DND-41 (cell line): ENCODE data around the gene SYNE1.
"Not testable (repeated sequence)": the region's sequence is repeated elsewhere in the genome, so short reads cannot be mapped to it uniquely, and the experiment has no call there.

ENCODE experiments used
- ATAC-seq: fragments of 200-7000 bp; cut with Tn5 transposase; 3 replicates; pipeline ENCODE4 v1.9.1; 2021; ENCODE audit warnings: low read depth; ENCODE audit not compliant: insufficient read depth
- DNase-seq: peaks from one replicate; pipeline ENCODE4 v3.0.0-alpha.2; 2020
- H2AFZ ChIP-seq: 2 replicates; pipeline ENCODE4 v1.6.0; 2012; ENCODE audit warnings: low read depth, low read length
- H3K27ac ChIP-seq: 2 replicates; pipeline ENCODE4 v1.5.1; 2012; ENCODE audit warnings: low read length, inconsistent platforms
- H3K27me3 ChIP-seq: fragments of 200-600 bp; sonication (generic); 2 replicates; pipeline ENCODE4 v1.6.0; 2012; ENCODE audit warnings: low read length, mild to moderate bottlenecking, inconsistent platforms; ENCODE audit not compliant: insufficient read depth, poor library complexity
- H3K36me3 ChIP-seq: 2 replicates; pipeline ENCODE4 v1.5.1; 2012; ENCODE audit warnings: low read length, inconsistent platforms; ENCODE audit not compliant: insufficient read depth
- H3K4me1 ChIP-seq: 2 replicates; pipeline ENCODE4 v1.5.1; 2012; ENCODE audit warnings: mild to moderate bottlenecking, low read length; ENCODE audit not compliant: insufficient read depth
- H3K4me2 ChIP-seq: 2 replicates; pipeline ENCODE4 v1.6.0; 2012; ENCODE audit warnings: mild to moderate bottlenecking, moderate library complexity, low read length, inconsistent platforms; ENCODE audit not compliant: insufficient read depth
- H3K4me3 ChIP-seq, 2 experiments: fragments of 200-600 bp in 1 of 2; shearing (Covaris generic) in 1 of 2; 2 replicates each; pipeline ENCODE4 v1.5.1; 2012 to 2016; ENCODE audit warnings: inconsistent platforms in 2 of 2, low read length in 2 of 2, mild to moderate bottlenecking in 2 of 2, low read depth in 1 of 2, moderate library complexity in 1 of 2
- H3K79me2 ChIP-seq: 2 replicates; pipeline ENCODE4 v1.6.0; 2012; ENCODE audit warnings: low read length, inconsistent platforms; ENCODE audit not compliant: insufficient read depth
- H3K9ac ChIP-seq: 2 replicates; pipeline ENCODE4 v1.6.0; 2012; ENCODE audit warnings: low read depth, mild to moderate bottlenecking, inconsistent platforms, low read length, moderate library complexity
- H3K9me3 ChIP-seq: 2 replicates; pipeline ENCODE4 v1.5.1; 2012; ENCODE audit warnings: low read length, moderate library complexity, mild to moderate bottlenecking, inconsistent platforms; ENCODE audit not compliant: insufficient read depth, severe bottlenecking
- H4K20me1 ChIP-seq: 2 replicates; pipeline ENCODE4 v1.6.0; 2012; ENCODE audit warnings: low read length; ENCODE audit not compliant: insufficient read depth
- EZH2 ChIP-seq: IDR thresholded peaks from 3 replicates; pipeline ENCODE4 v1.6.1; 2012; ENCODE audit warnings: borderline replicate concordance, low read depth, mild to moderate bottlenecking, moderate library complexity, low read length, inconsistent platforms; ENCODE audit not compliant: severe bottlenecking
- TF ChIP-seq, protein P1 (sequence below): IDR thresholded peaks from 2 replicates; pipeline ENCODE4 v1.5.1; 2012; ENCODE audit warnings: borderline replicate concordance, low read length, moderate library complexity, mild to moderate bottlenecking; ENCODE audit not compliant: poor library complexity, severe bottlenecking; ENCODE audit errors: extremely low read depth

Gene SYNE1

DNA sequence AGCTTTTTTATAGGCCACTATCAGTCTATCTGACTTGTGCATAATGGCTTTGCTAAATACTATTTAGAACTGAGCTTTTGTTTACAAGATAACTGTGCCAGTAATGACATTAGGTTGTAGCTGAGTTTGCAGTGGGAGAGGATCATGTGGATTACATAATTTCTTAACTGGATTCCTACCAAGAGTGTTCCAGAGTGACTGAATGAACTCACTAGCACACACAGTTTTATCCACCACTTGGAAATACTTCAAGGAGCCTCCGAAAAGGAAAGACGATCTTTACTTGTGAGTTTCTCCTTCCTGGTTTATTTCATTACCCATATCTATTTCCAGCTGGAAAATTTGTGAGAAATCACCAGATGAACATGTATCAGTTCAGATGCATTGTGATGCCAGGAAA, 10.9 kb upstream of the SYNE1 start:
- H3K4me1 ChIP-seq: no peaks in the 10 kb centered on the region
- no peak overlapping the region for H3K9ac ChIP-seq
- no peak overlapping the region for H3K27ac ChIP-seq
- no peak overlapping the region for H3K4me3 ChIP-seq
- DNase-seq (no peak), ATAC-seq (no peak)
- H3K36me3 ChIP-seq: no peaks in the 10 kb centered on the region
- H4K20me1 ChIP-seq: no peaks in the 10 kb centered on the region
- no peak overlapping the region for H3K4me2 ChIP-seq
- H2AFZ ChIP-seq: no peak overlapping the region
- no peaks in the 10 kb centered on the region for H3K9me3 ChIP-seq
- no peaks in the 10 kb centered on the region for H3K79me2 ChIP-seq
- H3K27me3 ChIP-seq: no peaks in the 10 kb centered on the region
- TF ChIP-seq, protein P1, sequence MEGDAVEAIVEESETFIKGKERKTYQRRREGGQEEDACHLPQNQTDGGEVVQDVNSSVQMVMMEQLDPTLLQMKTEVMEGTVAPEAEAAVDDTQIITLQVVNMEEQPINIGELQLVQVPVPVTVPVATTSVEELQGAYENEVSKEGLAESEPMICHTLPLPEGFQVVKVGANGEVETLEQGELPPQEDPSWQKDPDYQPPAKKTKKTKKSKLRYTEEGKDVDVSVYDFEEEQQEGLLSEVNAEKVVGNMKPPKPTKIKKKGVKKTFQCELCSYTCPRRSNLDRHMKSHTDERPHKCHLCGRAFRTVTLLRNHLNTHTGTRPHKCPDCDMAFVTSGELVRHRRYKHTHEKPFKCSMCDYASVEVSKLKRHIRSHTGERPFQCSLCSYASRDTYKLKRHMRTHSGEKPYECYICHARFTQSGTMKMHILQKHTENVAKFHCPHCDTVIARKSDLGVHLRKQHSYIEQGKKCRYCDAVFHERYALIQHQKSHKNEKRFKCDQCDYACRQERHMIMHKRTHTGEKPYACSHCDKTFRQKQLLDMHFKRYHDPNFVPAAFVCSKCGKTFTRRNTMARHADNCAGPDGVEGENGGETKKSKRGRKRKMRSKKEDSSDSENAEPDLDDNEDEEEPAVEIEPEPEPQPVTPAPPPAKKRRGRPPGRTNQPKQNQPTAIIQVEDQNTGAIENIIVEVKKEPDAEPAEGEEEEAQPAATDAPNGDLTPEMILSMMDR: no peak
- TF ChIP-seq EZH2: no peak

GRCh38 chr6:152646732-152647131, 9.6 kb upstream of the SYNE1 start:
- not testable (repeated sequence) for H3K27me3 ChIP-seq, H3K4me2 ChIP-seq, H2AFZ ChIP-seq, ATAC-seq, H4K20me1 ChIP-seq, H3K79me2 ChIP-seq, H3K9ac ChIP-seq, H3K4me3 ChIP-seq, H3K36me3 ChIP-seq, H3K9me3 ChIP-seq, DNase-seq, H3K4me1 ChIP-seq, H3K27ac ChIP-seq

DNA sequence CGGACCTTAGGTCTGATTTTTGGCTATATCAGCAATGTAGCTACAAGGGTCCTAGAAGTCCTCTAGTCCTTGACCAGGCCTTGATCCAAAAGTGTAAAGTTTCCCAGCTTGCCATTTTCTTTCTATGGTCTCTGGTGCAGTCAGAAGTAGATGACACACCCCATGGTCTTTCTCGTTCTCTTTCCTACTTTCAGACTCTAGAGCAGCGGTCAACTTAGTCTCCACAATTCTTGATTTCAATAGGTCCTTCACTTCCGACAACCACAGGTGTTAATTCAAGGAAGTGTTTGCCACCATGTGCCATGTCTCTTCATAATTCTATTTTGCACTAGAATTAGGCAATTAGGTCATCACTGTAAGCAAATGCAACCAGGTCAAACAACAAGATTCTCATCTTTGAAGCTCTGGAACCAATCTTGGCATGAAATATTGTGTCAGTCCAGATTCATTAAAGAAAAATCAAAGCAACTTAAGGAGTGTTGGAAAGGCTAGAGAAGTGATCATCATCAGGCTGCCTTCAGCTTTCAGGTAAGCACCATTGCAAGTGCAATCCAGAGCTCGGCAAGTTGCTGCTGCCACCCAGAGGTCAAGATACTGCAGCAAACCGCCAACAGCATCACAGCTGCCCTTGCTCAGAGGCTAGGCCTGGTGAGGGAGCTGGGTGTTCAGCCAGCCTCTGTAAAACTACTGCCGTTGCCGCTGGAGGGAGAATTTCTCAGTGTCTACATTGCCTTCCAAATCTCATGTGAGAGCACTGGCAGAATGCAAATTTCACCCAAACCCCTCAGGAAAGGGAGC, 5.6 kb upstream of the SYNE1 start:
- Histone ChIP-seq H3K36me3 (no peaks in the 10 kb centered on the region), H3K79me2 (no peaks in the 10 kb centered on the region), H3K27ac (no peak overlapping the region), H3K27me3 (no peaks in the 10 kb centered on the region), H2AFZ (no peak overlapping the region), H3K9ac (no peak overlapping the region), H3K4me2 (no peak overlapping the region), H3K9me3 (no peaks in the 10 kb centered on the region), H4K20me1 (no peaks in the 10 kb centered on the region), H3K4me1 (no peaks in the 10 kb centered on the region), H3K4me3 (no peak overlapping the region)
- TF ChIP-seq EZH2: no peak
- TF ChIP-seq, protein P1: peak; percentile 46
- DNase-seq (peak; percentile 7), ATAC-seq (peak; percentile 50; the same call in 2 of the 3 replicates)

DNA sequence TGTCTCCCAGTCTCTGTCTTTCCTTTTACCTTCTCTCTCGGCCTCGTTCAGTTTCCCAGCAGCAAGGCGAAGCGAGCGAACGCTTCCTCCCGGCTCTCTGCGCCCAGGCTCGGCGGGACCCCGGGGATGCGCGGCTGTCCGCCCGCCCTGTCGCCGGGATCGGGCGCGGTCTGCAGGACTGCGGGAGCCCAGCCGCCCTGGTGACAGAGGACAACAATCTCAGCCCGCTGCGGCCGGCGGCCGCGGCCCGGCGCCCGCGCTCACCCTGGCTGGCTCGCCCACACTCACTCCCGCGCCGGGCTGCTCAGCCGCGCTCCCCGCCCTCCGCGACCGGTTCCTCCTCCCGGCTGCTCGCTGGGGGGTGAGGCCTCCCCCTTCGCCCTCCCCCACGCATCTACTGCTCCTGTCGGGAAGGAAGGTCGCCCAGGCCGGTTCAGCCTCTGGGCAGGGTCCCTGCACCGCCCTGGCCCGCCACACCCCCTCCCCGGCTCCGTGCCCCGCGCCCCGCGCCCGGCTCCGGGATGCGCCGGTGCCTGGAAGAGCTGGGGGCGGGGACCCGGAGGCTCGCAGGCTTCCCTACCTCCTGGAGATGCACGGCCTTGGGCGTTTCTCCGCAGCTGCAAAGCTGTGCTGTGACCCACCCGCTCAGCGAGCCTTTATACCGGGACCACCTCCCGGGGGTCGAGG, 410 bp downstream of the SYNE1 start:
- H3K4me3 ChIP-seq: no peak overlapping the region
- H3K4me1 ChIP-seq: no peaks in the 10 kb centered on the region
- TF ChIP-seq, protein P1: no peak
- no peak for TF ChIP-seq EZH2
- H3K9me3 ChIP-seq: no peaks in the 10 kb centered on the region
- no peak overlapping the region for H3K9ac ChIP-seq
- H3K4me2 ChIP-seq: no peak overlapping the region
- H2AFZ ChIP-seq: no peak overlapping the region
- no peaks in the 10 kb centered on the region for H3K27me3 ChIP-seq
- no peak overlapping the region for H3K27ac ChIP-seq
- H3K36me3 ChIP-seq: no peaks in the 10 kb centered on the region
- no peaks in the 10 kb centered on the region for H3K79me2 ChIP-seq
- no peak for DNase-seq
- no peaks in the 10 kb centered on the region for H4K20me1 ChIP-seq
- ATAC-seq: no peak
